Endothelial cell of umbilical vein (primary cell): ENCODE data around the gene NTRK1. TPM values are rescaled to one million over a fixed set of nuclear protein-coding genes. Genes with fewer than 3 reads are reported as not detected.
A peak's percentile ranks its signal among the peaks of the same experiment; 100 is the strongest.

Source experiments
- BruUV-seq: library from RNA; stranded (reverse); fragments of 400-500 nt; replicated peaks from 2 replicates; lab custom pipeline; 2021; lab: Mats Ljungman, UMichigan
- CTCF ChIA-PET: fragments of 300-600, 350-600 bp; sonication (Branson Sonifier 250); formaldehyde crosslinking; loops from one replicate; lab custom pipeline; 2021; ENCODE audit warnings: antibody characterized with exemption, inconsistent platforms; lab: Charles Lee
- POLR2A ChIA-PET: fragments of 300-600, 350-600 bp; sonication (Branson Sonifier 250); formaldehyde crosslinking; loops from one replicate; lab custom pipeline; 2021; ENCODE audit warnings: antibody characterized with exemption, inconsistent platforms; lab: Charles Lee
- DNase-seq: peaks from one replicate; pipeline ENCODE4 v3.0.0-alpha.2; 2011; ENCODE audit warnings: low read depth, low spot score
- FAIRE-seq: peaks from 2 replicates; lab custom pipeline; 2011; peaks lifted over from hg19 to GRCh38; lab: Jason Lieb, UNC
- H2AFZ ChIP-seq: 2 replicates; pipeline ENCODE4 v1.6.0; 2012; ENCODE audit warnings: low read depth, low read length, control low read depth, inconsistent platforms
- H3K27ac ChIP-seq: 2 replicates; pipeline ENCODE4 v1.5.1; 2011; ENCODE audit warnings: low read depth, mild to moderate bottlenecking, control low read depth, low read length, moderate library complexity; ENCODE audit not compliant: insufficient read depth
- H3K27me3 ChIP-seq, 2 experiments: 2 replicates each; pipeline versions ENCODE4 v1.6.0 to v1.6.1; 2011; ENCODE audit warnings: low read length in 2 of 2, mixed read lengths in 1 of 2; ENCODE audit not compliant: control insufficient read depth in 2 of 2, insufficient read depth in 2 of 2
- H3K36me3 ChIP-seq, 2 experiments: 2 replicates in 1 of 2; 3 replicates in 1 of 2; pipeline ENCODE4 v1.5.1; 2011; ENCODE audit warnings: low read length in 2 of 2, mild to moderate bottlenecking in 1 of 2, moderate library complexity in 1 of 2; ENCODE audit not compliant: control insufficient read depth in 2 of 2, insufficient read depth in 2 of 2; ENCODE audit errors: extremely low read depth in 1 of 2
- H3K4me1 ChIP-seq: 3 replicates; pipeline ENCODE4 v1.5.1; 2011; ENCODE audit warnings: mild to moderate bottlenecking, low read length; ENCODE audit not compliant: control insufficient read depth, insufficient read depth; ENCODE audit errors: extremely low read depth
- H3K4me2 ChIP-seq: 2 replicates; pipeline ENCODE4 v1.6.1; 2011; ENCODE audit warnings: low read length, control low read depth, mixed read lengths; ENCODE audit not compliant: insufficient read depth
- H3K4me3 ChIP-seq, 3 experiments: fragments of 200-600 bp in 1 of 3; sonication (generic), shearing (Covaris generic) in 1 of 3; replicated peaks in 1 of 3; 2 replicates each; pipeline ENCODE4 v1.5.1; 2011 to 2016; ENCODE audit warnings: control low read depth in 3 of 3, low read length in 3 of 3, mild to moderate bottlenecking in 2 of 3, inconsistent platforms in 1 of 3, low read depth in 1 of 3, moderate library complexity in 1 of 3; ENCODE audit not compliant: insufficient read depth in 1 of 3
- H3K79me2 ChIP-seq: 2 replicates; pipeline ENCODE4 v1.6.0; 2012; ENCODE audit warnings: low read length, inconsistent platforms; ENCODE audit not compliant: control insufficient read depth, insufficient read depth
- H3K9ac ChIP-seq: replicated peaks from 2 replicates; pipeline ENCODE3; 2011; ENCODE audit warnings: low read length, control low read depth; ENCODE audit not compliant: insufficient read depth; ENCODE audit errors: extremely low read depth
- H3K9me1 ChIP-seq: replicated peaks from 3 replicates; pipeline ENCODE4 v1.6.0; 2011; ENCODE audit warnings: mild to moderate bottlenecking, low read length; ENCODE audit not compliant: control insufficient read depth, insufficient read depth; ENCODE audit errors: extremely low read depth
- H3K9me3 ChIP-seq: replicated peaks from 2 replicates; pipeline ENCODE4 v1.5.1; 2012; ENCODE audit warnings: low read length, inconsistent platforms; ENCODE audit not compliant: control insufficient read depth, insufficient read depth
- H4K20me1 ChIP-seq: replicated peaks from 2 replicates; pipeline ENCODE3; 2011; ENCODE audit warnings: mild to moderate bottlenecking, low read length; ENCODE audit not compliant: control insufficient read depth, insufficient read depth; ENCODE audit errors: extremely low read depth
- CTCF ChIP-seq, 2 donors: IDR thresholded peaks; 1 replicate in 1 of 2; 2 replicates in 1 of 2; pipeline ENCODE4 v1.5.1; 2011; ENCODE audit warnings: low read length in 2 of 2, mild to moderate bottlenecking in 2 of 2, moderate library complexity in 2 of 2, control low read depth in 1 of 2, inconsistent platforms in 1 of 2, low read depth in 1 of 2; ENCODE audit not compliant: insufficient read depth in 1 of 2; ENCODE audit errors: extremely low read depth in 1 of 2
- EZH2 ChIP-seq: IDR thresholded peaks from 2 replicates; pipeline ENCODE4 v1.6.1; 2012; ENCODE audit warnings: borderline replicate concordance, low read depth, mild to moderate bottlenecking, moderate library complexity, low read length, inconsistent platforms; ENCODE audit not compliant: severe bottlenecking
- FOS ChIP-seq: IDR thresholded peaks from 2 replicates; pipeline ENCODE4 v1.6.1; 2011; ENCODE audit warnings: mild to moderate bottlenecking, low read length, moderate library complexity, borderline replicate concordance; ENCODE audit not compliant: insufficient read depth
- GATA2 ChIP-seq: IDR thresholded peaks from 2 replicates; pipeline ENCODE4 v1.7.0; 2011; ENCODE audit warnings: low read depth, mild to moderate bottlenecking, moderate library complexity, mixed read lengths, low read length; ENCODE audit not compliant: insufficient read length, insufficient read depth
- JUN ChIP-seq: IDR thresholded peaks from 2 replicates; pipeline ENCODE4 v1.6.1; 2011; ENCODE audit warnings: borderline replicate concordance, low read depth; ENCODE audit not compliant: insufficient read length, insufficient read depth
- MAX ChIP-seq: IDR thresholded peaks from 2 replicates; pipeline ENCODE4 v1.6.1; 2011; ENCODE audit not compliant: insufficient read depth, insufficient read length
- MYC ChIP-seq: IDR thresholded peaks from one replicate; pipeline ENCODE4 v1.6.1; 2011; ENCODE audit warnings: mild to moderate bottlenecking, low read depth, low read length
- POLR2A ChIP-seq: IDR thresholded peaks from 2 replicates; pipeline ENCODE4 v1.6.1; 2012; ENCODE audit warnings: low read depth, mild to moderate bottlenecking, control low read depth, low read length
- POLR2AphosphoS5 ChIP-seq: IDR thresholded peaks from 2 replicates; pipeline ENCODE4 v1.6.1; 2012; ENCODE audit warnings: low read depth, mild to moderate bottlenecking, control low read depth, low read length, moderate library complexity; ENCODE audit not compliant: insufficient read depth
- dilution Hi-C: fragments of 300-500 bp; cut with MboI; formaldehyde crosslinking; loops from one replicate; pipeline ENCODE4 v1.15.0; 2019; ENCODE audit warnings: low sequenced_read_pairs; ENCODE audit not compliant: extremely low pct_ligation_motif_present
- intact Hi-C: fragments of 100-400 bp; cut with micrococcal nuclease; formaldehyde crosslinking; loops from one replicate; pipeline ENCODE4 v1.10.0; 2022
- polyA plus RNA-seq, 4 experiments: library from polyadenylated mRNA; depleted of rRNA in 3 of 4; stranded (reverse) in 3 of 4; unstranded in 1 of 4; fragments of >200 nt; gene quantifications; 2 replicates each; pipeline versions ENCODE4 v1.2.1 to v1.2.3, GENCODE V29; 2011 to 2012; ENCODE audit warnings: missing spikeins in 1 of 4
- total RNA-seq: library from RNA; stranded (reverse); gene quantifications from 2 replicates; pipeline ENCODE4 v1.2.3, GENCODE V29; 2021

The NTRK1 gene
- total and polyA plus RNA-seq, 2 donors (not counting 3 experiments of a cell fraction or from before 2014, with no cell fraction given), result 0.07 TPM; not detected in 1

GRCh38 chr1:156826630-156827029, 34.0 kb upstream of the NTRK1 start:
- no peak overlapping the region for H3K4me3 ChIP-seq
- no peaks in the 10 kb centered on the region for H3K9me3 ChIP-seq
- no peaks in the 10 kb centered on the region for H4K20me1 ChIP-seq
- no peaks in the 10 kb centered on the region for H3K79me2 ChIP-seq
- no peak overlapping the region for H2AFZ ChIP-seq
- H3K27ac ChIP-seq, result no peak overlapping the region
- dilution Hi-C loops (no loop called here), intact Hi-C loops (no loop called here)
- FAIRE-seq, result peak; percentile 48
- BruUV-seq, result no TSS peak
- DNase-seq, result no peak
- H3K9ac ChIP-seq, result no peak overlapping the region
- no peak overlapping the region for H3K4me2 ChIP-seq
- H3K9me1 ChIP-seq, result no peaks in the 10 kb centered on the region
- no peaks in the 10 kb centered on the region for H3K36me3 ChIP-seq
- peaks cover 9% of the 10 kb centered on the region for H3K4me1 ChIP-seq
- ChIA-PET CTCF (interaction anchor here (0.9 to 6.9 kb wide), 5 partner anchors 11 to 33 kb away, joined by 3 to 46 read pairs (median 9); partner anchors contain the start of genes INSRR and NTRK1), POLR2A (no interaction called here)
- TF ChIP-seq CTCF (IDR thresholded peaks at IDR 0.05; ENCODE audit: extremely low read depth in 1 of 2, insufficient read depth in 1 of 2, low read depth in 1 of 2, low read length in 2 of 2) (no peak), MAX (no peak), MYC (no peak), FOS (no peak), JUN (no peak), POLR2A (no peak), POLR2AphosphoS5 (no peak), EZH2 (no peak), GATA2 (no peak)
- H3K27me3 ChIP-seq, result peaks cover 18 to 23% of the 10 kb centered on the region in 2 experiments
